K562 (cell line): ENCODE results near the gene ZNF821. TPM values are rescaled to one million over a fixed set of nuclear protein-coding genes. Genes with fewer than 3 reads are reported as not detected.

Source experiments
- BHLHE40 ChIP-seq: IDR thresholded peaks from 2 replicates; pipeline ENCODE4 v1.6.1; 2011; ENCODE audit warnings: low read length, improper control_type of control experiment
- BRCA1 ChIP-seq, 2 experiments: fragments of 450-650 bp in 1 of 2; sonication (generic) in 1 of 2; formaldehyde crosslinking in 1 of 2; IDR thresholded peaks; 2 replicates each; pipeline versions ENCODE4 v1.5.0 to v1.6.1; 2017 to 2020; ENCODE audit warnings: mild to moderate bottlenecking in 1 of 2, missing genetic modification reagents in 1 of 2
- CXXC5 ChIP-seq: fragments of 250-450 bp; sonication (Bioruptor Pico); IDR thresholded peaks from 2 replicates; pipeline ENCODE4 v1.8.0; 2022; ENCODE audit warnings: inconsistent platforms, mild to moderate bottlenecking, moderate library complexity
- HDGF ChIP-seq: fragments of 450-650 bp; IDR thresholded peaks from 2 replicates; pipeline ENCODE4 v1.6.1; 2016
- PCBP1 ChIP-seq: fragments of 200-400 bp; formaldehyde crosslinking; IDR thresholded peaks from 2 replicates; pipeline ENCODE4 v1.6.1; 2018; ENCODE audit warnings: mild to moderate bottlenecking, low read depth, low read length; ENCODE audit not compliant: poor library complexity, severe bottlenecking
- RB1 ChIP-seq: fragments of 450-650 bp; IDR thresholded peaks from 2 replicates; pipeline ENCODE4 v1.6.1; 2017; ENCODE audit warnings: low read depth, mild to moderate bottlenecking
- RBM22 ChIP-seq: fragments of 200-400 bp; formaldehyde crosslinking; IDR thresholded peaks from 2 replicates; pipeline ENCODE4 v1.6.1; 2018; ENCODE audit warnings: low read length, low read depth; ENCODE audit not compliant: poor library complexity, severe bottlenecking
- STAT5B ChIP-seq: fragments of 250-450 bp; sonication (Bioruptor Pico); IDR thresholded peaks from 2 replicates; pipeline ENCODE4 v1.8.0; 2021; ENCODE audit warnings: mild to moderate bottlenecking, inconsistent platforms
- TAF15 ChIP-seq: fragments of 200-400 bp; formaldehyde crosslinking; IDR thresholded peaks from 2 replicates; pipeline ENCODE4 v1.6.1; 2017; ENCODE audit warnings: mild to moderate bottlenecking, low read depth, low read length, moderate library complexity
- TARDBP ChIP-seq: fragments of 450-650 bp; IDR thresholded peaks from 2 replicates; pipeline ENCODE4 v1.6.1; 2016
- TRIM28 ChIP-seq: fragments of 450-650 bp; IDR thresholded peaks from 2 replicates; pipeline ENCODE4 v1.6.1; 2017
- ZNF507 ChIP-seq: conservative IDR thresholded peaks from 2 replicates; pipeline ENCODE4 v1.6.1; 2017; ENCODE audit warnings: missing genetic modification characterization, missing compliant biosample characterization
- ZNF695 ChIP-seq: fragments of 450-650 bp; formaldehyde crosslinking; IDR thresholded peaks from 2 replicates; pipeline ENCODE4 v1.4.0; 2020; ENCODE audit warnings: mild to moderate bottlenecking, moderate library complexity
- polyA plus RNA-seq, 8 experiments: library from polyadenylated mRNA; depleted of rRNA in 4 of 8; stranded (reverse) in 5 of 8; unstranded in 3 of 8; fragments of >200 nt; fragmentation: Nextera tagmentation in 2 of 8; fragmentation: Illumina TruSeq in 1 of 8; extraction: Ambion mirVana in 2 of 8; extraction: Trizol in 1 of 8; gene quantifications; 2 replicates each; pipeline versions ENCODE4 v1.2.1 to v1.2.3, GENCODE V29; 2011 to 2014; ENCODE audit warnings: inconsistent platforms in 1 of 8, missing spikeins in 1 of 8
- total RNA-seq, 7 experiments: library from RNA; depleted of rRNA in 6 of 7; stranded (reverse); fragments of >200 nt in 6 of 7; fragmentation: Illumina TruSeq in 2 of 7; extraction: Trizol in 2 of 7; gene quantifications; 2 replicates each; pipeline versions ENCODE4 v1.2.1 to v1.2.3, GENCODE V29; 2011 to 2021; ENCODE audit warnings: low replicate concordance in 1 of 7
- TF ChIP-seq, protein P1 (sequence below): fragments of 200-600 bp; sonication (generic); IDR thresholded peaks from one replicate; pipeline ENCODE4 v1.6.1; 2012; ENCODE audit warnings: mild to moderate bottlenecking, low read depth, low read length, inconsistent platforms
- TF ChIP-seq, protein P2 (sequence below), 2 experiments: IDR thresholded peaks; 2 replicates each; pipeline ENCODE4 v1.6.1; 2011; ENCODE audit warnings: borderline replicate concordance in 1 of 2, control low read depth in 1 of 2, low read depth in 1 of 2, low read length in 1 of 2, mild to moderate bottlenecking in 1 of 2, mixed read lengths in 1 of 2, moderate library complexity in 1 of 2; ENCODE audit not compliant: insufficient read depth in 1 of 2, insufficient read length in 1 of 2, poor library complexity in 1 of 2, severe bottlenecking in 1 of 2; ENCODE audit errors: extremely low read depth in 1 of 2

Gene ZNF821
- total and polyA plus RNA-seq, 9 of the 15 experiments (the other 6 are each of a cell fraction or from before 2014, with no cell fraction given) = 0.38 to 5.6 (median 3.6) TPM

DNA sequence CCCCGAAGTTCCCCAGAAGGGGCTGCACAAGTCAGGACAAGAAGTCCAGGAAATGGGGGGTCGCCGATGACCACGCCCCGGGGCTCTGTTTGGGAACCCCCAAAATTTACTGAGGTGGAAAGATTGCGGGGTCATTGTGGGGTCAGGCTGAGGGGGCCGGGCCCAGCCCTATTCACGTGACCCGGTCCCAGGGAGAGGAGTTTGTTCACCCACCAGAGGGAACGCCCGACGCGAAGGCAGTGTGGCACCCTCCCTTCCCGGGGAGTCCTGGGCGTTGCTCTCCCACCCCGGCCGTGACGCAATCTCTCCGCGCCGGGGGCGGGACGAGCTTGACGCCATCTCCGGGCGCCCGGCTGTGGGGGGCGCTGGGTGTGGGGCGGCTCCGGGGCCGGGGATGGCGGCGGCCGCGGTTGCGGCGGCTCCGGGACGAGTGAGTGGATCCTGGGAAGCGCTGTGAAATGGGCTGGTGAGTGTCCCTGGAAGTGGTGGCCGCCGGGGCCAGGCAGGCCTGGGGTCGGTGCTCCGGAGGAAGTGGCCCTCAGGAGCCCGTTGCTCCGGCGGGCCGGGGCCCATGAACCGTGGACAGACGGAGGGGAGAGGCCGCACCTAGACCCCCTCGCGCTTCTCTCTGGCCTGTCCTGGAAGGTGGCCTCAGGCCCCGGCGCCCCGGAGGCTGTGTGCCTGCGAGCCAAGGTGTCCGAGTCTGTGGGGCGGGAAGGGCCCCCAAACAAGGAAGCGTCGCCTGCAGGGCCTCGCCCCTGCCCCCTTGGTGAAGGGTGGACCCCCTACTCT lies 38.1 kb downstream of the ZNF821 start, which contains the start of gene ATXN1L (continued):
- no peak for TF ChIP-seq ZNF507 (tag)
- TF ChIP-seq TAF15 = no peak
- peak; percentile 75; the same call in 1 of the 2 replicates for TF ChIP-seq RB1
- TF ChIP-seq BHLHE40 = peak; percentile 94
- no peak for TF ChIP-seq TRIM28
- no peak for TF ChIP-seq STAT5B (CRISPR knock-in tag)
- peak; percentile 79 for TF ChIP-seq RBM22
- TF ChIP-seq ZNF695 (CRISPR knock-in tag) = no peak
- TF ChIP-seq, protein P1, sequence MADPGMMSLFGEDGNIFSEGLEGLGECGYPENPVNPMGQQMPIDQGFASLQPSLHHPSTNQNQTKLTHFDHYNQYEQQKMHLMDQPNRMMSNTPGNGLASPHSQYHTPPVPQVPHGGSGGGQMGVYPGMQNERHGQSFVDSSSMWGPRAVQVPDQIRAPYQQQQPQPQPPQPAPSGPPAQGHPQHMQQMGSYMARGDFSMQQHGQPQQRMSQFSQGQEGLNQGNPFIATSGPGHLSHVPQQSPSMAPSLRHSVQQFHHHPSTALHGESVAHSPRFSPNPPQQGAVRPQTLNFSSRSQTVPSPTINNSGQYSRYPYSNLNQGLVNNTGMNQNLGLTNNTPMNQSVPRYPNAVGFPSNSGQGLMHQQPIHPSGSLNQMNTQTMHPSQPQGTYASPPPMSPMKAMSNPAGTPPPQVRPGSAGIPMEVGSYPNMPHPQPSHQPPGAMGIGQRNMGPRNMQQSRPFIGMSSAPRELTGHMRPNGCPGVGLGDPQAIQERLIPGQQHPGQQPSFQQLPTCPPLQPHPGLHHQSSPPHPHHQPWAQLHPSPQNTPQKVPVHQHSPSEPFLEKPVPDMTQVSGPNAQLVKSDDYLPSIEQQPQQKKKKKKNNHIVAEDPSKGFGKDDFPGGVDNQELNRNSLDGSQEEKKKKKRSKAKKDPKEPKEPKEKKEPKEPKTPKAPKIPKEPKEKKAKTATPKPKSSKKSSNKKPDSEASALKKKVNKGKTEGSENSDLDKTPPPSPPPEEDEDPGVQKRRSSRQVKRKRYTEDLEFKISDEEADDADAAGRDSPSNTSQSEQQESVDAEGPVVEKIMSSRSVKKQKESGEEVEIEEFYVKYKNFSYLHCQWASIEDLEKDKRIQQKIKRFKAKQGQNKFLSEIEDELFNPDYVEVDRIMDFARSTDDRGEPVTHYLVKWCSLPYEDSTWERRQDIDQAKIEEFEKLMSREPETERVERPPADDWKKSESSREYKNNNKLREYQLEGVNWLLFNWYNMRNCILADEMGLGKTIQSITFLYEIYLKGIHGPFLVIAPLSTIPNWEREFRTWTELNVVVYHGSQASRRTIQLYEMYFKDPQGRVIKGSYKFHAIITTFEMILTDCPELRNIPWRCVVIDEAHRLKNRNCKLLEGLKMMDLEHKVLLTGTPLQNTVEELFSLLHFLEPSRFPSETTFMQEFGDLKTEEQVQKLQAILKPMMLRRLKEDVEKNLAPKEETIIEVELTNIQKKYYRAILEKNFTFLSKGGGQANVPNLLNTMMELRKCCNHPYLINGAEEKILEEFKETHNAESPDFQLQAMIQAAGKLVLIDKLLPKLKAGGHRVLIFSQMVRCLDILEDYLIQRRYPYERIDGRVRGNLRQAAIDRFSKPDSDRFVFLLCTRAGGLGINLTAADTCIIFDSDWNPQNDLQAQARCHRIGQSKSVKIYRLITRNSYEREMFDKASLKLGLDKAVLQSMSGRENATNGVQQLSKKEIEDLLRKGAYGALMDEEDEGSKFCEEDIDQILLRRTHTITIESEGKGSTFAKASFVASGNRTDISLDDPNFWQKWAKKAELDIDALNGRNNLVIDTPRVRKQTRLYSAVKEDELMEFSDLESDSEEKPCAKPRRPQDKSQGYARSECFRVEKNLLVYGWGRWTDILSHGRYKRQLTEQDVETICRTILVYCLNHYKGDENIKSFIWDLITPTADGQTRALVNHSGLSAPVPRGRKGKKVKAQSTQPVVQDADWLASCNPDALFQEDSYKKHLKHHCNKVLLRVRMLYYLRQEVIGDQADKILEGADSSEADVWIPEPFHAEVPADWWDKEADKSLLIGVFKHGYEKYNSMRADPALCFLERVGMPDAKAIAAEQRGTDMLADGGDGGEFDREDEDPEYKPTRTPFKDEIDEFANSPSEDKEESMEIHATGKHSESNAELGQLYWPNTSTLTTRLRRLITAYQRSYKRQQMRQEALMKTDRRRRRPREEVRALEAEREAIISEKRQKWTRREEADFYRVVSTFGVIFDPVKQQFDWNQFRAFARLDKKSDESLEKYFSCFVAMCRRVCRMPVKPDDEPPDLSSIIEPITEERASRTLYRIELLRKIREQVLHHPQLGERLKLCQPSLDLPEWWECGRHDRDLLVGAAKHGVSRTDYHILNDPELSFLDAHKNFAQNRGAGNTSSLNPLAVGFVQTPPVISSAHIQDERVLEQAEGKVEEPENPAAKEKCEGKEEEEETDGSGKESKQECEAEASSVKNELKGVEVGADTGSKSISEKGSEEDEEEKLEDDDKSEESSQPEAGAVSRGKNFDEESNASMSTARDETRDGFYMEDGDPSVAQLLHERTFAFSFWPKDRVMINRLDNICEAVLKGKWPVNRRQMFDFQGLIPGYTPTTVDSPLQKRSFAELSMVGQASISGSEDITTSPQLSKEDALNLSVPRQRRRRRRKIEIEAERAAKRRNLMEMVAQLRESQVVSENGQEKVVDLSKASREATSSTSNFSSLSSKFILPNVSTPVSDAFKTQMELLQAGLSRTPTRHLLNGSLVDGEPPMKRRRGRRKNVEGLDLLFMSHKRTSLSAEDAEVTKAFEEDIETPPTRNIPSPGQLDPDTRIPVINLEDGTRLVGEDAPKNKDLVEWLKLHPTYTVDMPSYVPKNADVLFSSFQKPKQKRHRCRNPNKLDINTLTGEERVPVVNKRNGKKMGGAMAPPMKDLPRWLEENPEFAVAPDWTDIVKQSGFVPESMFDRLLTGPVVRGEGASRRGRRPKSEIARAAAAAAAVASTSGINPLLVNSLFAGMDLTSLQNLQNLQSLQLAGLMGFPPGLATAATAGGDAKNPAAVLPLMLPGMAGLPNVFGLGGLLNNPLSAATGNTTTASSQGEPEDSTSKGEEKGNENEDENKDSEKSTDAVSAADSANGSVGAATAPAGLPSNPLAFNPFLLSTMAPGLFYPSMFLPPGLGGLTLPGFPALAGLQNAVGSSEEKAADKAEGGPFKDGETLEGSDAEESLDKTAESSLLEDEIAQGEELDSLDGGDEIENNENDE = no peak
- TF ChIP-seq HDGF = no peak
- peak; percentile 44; the same call in 1 of the 2 replicates for TF ChIP-seq TARDBP
- TF ChIP-seq PCBP1 = peak; percentile 83
- no peak for TF ChIP-seq BRCA1 (IDR thresholded peaks at IDR 0.05)
- TF ChIP-seq BRCA1 (CRISPR knock-in tag; IDR thresholded peaks at IDR 0.05) = no peak
- TF ChIP-seq, protein P2, sequence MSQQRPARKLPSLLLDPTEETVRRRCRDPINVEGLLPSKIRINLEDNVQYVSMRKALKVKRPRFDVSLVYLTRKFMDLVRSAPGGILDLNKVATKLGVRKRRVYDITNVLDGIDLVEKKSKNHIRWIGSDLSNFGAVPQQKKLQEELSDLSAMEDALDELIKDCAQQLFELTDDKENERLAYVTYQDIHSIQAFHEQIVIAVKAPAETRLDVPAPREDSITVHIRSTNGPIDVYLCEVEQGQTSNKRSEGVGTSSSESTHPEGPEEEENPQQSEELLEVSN (IDR thresholded peaks at IDR 0.05; ENCODE audit: borderline replicate concordance in 1 of 2, extremely low read depth in 1 of 2, insufficient read depth in 1 of 2, insufficient read length in 1 of 2, low read depth in 1 of 2, low read length in 1 of 2, poor library complexity in 1 of 2, severe bottlenecking in 1 of 2) = peak in 1 of 2 experiments; percentile 44
- peak; percentile 83 for TF ChIP-seq CXXC5 (CRISPR knock-in tag)
